SW 1271 (cell line): Measurements from ENCODE around the gene CDH23.

Experiments used
- DNase-seq, 2 experiments: peaks; one replicate each; lab custom pipeline; 2025; lab: John Stamatoyannopoulos, UW

CDH23 gene

GRCh38 chr10:71725249-71725648 is 328.5 kb downstream of the CDH23 start:
- no peak for DNase-seq

- no peak for DNase-seq
Measured at GRCh38 chr10:71725998-71726579, 329.4 kb downstream of the CDH23 start.

GRCh38 chr10:71726580-71727104 is 329.9 kb downstream of the CDH23 start:
- DNase-seq, result no peak

- no peak for DNase-seq
Measured at GRCh38 chr10:71727105-71727737, 330.5 kb downstream of the CDH23 start.

DNA sequence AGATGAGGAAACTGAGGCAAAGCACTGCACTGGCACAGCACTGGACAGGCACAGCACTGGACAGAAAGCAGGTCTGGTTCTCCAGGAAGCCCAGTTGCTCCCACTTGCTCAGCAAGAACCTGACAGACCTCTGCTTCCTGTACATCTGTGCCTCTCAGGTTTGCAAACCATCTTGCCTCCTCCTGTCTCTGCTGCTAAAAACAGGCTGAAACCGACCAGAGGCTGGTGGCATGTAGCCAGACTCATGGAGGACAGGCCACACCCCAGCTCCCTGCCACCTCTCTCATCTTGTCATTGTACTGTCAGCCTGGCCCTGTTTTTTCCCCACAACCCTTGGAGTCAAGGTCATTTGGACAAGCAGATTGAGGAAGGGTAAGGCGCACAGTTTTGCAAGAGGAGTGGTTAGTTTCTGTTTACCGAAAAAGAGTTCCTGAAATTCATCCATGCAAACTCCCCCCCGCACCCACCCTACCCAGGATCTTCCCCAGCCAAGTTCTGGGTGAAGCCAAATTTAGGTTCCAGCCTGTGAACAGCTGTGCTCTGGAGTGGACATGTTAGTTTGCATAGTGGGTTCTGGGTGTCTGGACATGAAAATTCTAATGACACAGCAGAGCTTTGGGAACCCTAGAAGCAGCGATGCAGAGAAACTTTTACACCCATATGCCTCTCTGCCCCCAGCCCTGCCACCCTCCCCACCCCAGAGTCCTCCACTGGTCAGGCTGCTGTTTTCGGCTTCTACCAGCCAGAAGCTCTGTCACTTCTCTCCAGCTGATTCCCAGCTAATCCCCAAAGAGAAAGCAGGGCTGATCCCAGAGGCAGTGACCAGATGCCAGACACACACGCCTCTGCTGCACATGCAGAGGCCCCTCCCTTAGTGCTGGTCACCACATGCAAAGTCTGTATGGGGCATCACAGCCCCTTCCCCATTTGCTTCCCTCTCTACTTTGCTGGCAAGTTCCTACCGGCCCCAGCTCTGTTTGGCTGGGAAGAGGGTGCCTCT is 331.3 kb downstream of the CDH23 start:
- no peak for DNase-seq

DNA sequence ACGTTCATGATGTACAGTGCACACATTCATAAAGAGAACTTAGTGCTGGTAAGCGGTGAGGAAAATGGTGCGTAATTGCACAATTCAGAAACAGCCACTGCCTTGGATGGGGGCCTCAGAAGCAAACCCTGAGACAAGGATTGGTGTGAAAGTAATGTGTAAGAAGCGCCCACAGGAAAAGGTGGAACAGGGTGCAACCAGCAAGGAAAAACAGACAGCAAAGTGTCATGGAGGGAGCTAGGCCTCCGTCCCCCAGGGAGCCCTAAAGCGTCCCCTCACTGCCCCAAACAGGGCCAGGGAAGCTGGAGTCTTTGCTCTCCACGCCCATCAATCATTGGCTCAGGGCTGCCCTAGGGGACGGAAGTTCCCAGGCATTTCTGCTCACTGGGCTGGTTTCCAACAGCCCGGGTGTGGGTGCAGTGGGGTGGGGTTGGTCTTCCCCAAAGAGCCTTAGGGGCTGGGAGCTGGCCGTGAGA is 332.5 kb downstream of the CDH23 start:
- no peak for DNase-seq

DNA sequence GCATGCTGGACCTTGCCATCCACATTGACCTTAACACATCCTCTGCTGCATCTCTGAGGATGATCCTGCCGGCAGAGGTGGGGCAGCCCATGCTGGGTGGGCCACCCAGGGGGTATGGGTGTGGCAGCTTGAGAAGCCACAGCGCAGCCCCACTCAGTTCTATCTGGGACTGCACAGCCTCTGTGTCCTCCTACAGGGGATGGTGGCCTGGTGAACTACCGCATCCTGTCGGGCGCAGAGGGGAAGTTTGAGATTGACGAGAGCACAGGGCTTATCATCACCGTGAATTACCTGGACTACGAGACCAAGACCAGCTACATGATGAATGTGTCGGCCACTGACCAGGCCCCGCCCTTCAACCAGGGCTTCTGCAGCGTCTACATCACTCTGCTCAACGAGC is 335.1 kb downstream of the CDH23 start:
- no peak for DNase-seq

DNA sequence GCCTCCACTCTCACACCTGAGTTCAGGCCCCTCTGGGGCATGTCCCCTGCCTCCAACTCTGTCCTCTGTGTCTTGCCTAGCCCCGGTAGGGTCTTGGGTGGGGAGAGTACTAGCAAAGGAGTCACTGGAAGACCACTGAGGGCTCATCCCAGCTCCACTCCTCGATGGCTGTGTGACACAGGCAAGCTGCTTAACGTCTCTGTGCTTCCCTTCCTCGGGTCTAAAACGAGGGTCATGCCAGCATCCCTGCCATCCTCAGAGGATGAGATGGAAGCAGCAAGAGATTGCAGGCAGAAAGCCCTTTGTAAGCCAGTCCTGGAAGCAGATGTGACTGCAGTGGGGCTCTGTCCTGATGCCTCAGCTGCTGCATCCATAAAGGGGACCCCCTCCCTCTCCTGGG is 338.1 kb downstream of the CDH23 start:
- DNase-seq, result no peak

GRCh38 chr10:71735709-71736569 is 339.2 kb downstream of the CDH23 start:
- DNase-seq, result no peak

DNA sequence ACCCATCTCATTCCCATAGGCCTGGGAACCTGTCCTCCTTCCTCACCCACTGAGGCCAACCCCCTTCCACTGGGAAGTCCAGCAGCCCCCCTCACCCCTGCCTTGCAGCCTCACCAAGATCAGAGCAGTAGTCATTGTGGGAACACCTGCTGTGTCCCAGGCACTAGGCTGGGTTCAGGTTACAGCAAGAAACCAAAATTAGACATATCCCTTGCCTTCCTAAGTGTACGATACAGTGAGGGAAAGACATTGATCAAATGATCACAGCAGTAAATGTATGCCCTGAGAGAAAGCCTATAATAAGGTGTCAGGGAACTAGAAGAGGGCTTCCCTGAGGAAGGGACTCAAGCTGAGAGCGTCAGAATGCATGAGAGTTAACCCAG is 339.8 kb downstream of the CDH23 start:
- no peak for DNase-seq

GRCh38 chr10:71737001-71737833 is 340.5 kb downstream of the CDH23 start:
- DNase-seq, result no peak

DNA sequence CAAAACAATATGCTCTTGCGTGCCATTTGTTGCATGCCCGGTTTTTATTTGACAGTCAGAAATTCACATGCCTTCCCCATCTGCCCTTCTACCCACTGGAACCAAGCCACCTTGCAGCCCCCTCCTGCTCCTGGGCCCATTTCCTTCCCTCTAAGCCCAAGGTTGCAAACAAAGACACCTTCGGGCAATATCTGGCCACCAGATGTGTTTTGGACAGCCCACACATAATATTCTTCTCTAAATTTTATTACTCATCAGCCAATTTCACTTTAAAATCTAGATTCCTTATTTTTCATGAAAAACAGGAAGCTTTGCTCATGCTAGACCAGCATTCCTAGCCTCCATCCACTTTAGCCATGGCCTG is 341.1 kb downstream of the CDH23 start:
- DNase-seq, result no peak

- DNase-seq, result no peak
Measured at GRCh38 chr10:71739358-71739900, 342.7 kb downstream of the CDH23 start.

- DNase-seq, result no peak
Measured at GRCh38 chr10:71740069-71740653, 343.4 kb downstream of the CDH23 start.

GRCh38 chr10:71741029-71741428 is 344.3 kb downstream of the CDH23 start:
- no peak for DNase-seq

GRCh38 chr10:71741671-71742070 is 345.0 kb downstream of the CDH23 start:
- no peak for DNase-seq

- no peak for DNase-seq
Measured at GRCh38 chr10:71742301-71743088, 345.8 kb downstream of the CDH23 start.

DNA sequence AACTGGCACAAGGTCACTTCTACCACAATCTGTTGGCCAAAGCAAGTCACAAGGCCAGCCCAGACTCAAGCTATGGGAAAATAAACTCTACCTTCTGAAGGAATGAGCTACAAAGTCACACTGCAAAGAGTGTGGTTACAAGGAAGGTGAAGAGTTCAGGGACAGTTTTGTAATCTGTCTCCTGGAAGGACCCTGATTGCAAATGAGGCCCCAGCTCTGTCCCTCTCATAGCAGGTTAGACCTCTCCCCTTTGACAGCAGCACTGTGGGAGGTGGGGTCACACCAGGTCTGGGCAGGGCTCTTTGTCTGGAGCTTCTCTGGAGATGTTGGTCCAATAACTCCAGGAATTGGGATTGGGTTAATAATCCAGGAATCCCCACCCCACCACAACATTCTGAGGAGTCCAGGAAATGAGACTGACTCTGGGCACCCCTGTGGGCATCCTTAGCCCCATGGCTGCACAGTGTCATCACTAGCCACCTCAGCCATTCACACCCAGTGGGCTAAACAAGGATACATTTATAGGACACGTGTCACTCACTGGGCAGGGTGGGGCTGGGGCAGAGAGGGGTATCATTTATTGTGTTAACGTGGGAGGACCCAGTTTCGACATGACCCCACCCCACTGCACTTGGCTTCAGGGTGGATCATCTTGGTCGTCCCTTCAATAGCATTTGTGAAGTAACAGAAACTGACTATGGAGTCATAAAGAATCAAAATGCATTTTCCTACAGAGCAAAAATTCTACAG is 346.5 kb downstream of the CDH23 start:
- no peak for DNase-seq

GRCh38 chr10:71743866-71744265 is 347.1 kb downstream of the CDH23 start:
- no peak for DNase-seq
